8988T (cell line): ENCODE results near the gene PLIN1.

Experiments used
- DNase-seq: peaks from one replicate; pipeline ENCODE4 v3.0.0; 2011

Gene PLIN1

GRCh38 chr15:89671687-89672086 is 7.5 kb downstream of the PLIN1 start:
- no peak for DNase-seq

GRCh38 chr15:89670971-89671560 is 8.1 kb downstream of the PLIN1 start:
- DNase-seq = no peak

- DNase-seq = no peak
Observed at GRCh38 chr15:89669941-89670340, 9.2 kb downstream of the PLIN1 start.

GRCh38 chr15:89669309-89669865 is 9.8 kb downstream of the PLIN1 start:
- DNase-seq = no peak

GRCh38 chr15:89668171-89668570 is 11.0 kb downstream of the PLIN1 start:
- DNase-seq = no peak

GRCh38 chr15:89667706-89667960 is 11.5 kb downstream of the PLIN1 start:
- DNase-seq = no peak

GRCh38 chr15:89666858-89667705 is 12.1 kb downstream of the PLIN1 start:
- DNase-seq = no peak

GRCh38 chr15:89666184-89666857 is 12.8 kb downstream of the PLIN1 start:
- DNase-seq = no peak

- no peak for DNase-seq
Observed at GRCh38 chr15:89665449-89666181, 13.6 kb downstream of the PLIN1 start.

- DNase-seq = no peak
Observed at GRCh38 chr15:89664441-89665350, 14.5 kb downstream of the PLIN1 start.

GRCh38 chr15:89662893-89663626 is 16.1 kb downstream of the PLIN1 start:
- DNase-seq = no peak

GRCh38 chr15:89660556-89660955 is 18.6 kb downstream of the PLIN1 start:
- DNase-seq = no peak

- no peak for DNase-seq
Observed at GRCh38 chr15:89659295-89659694, 19.9 kb downstream of the PLIN1 start.

GRCh38 chr15:89657686-89658200 is 21.4 kb downstream of the PLIN1 start:
- no peak for DNase-seq

GRCh38 chr15:89656116-89656815 is 22.9 kb downstream of the PLIN1 start:
- peak; percentile 3 for DNase-seq

- DNase-seq = peak; percentile 77
Observed at GRCh38 chr15:89654847-89655805, 24.0 kb downstream of the PLIN1 start, which contains the start of gene KIF7. Gene KIF7, minus strand, starts transcription at chr15:89655467. Its CDS starts 2,537 bp downstream, at chr15:89652930.

- no peak for DNase-seq
Observed at GRCh38 chr15:89654301-89654761, 24.8 kb downstream of the PLIN1 start.

GRCh38 chr15:89653578-89653977 is 25.6 kb downstream of the PLIN1 start:
- no peak for DNase-seq

- no peak for DNase-seq
Observed at GRCh38 chr15:89652666-89653065, 26.5 kb downstream of the PLIN1 start.
